NT2/D1 (cell line): ENCODE data around the gene TBC1D9B.

Experiments used
- SUZ12 ChIP-seq: IDR thresholded peaks from 2 replicates; pipeline ENCODE4 v1.6.1; 2011; ENCODE audit not compliant: insufficient read length, insufficient read depth; ENCODE audit errors: extremely low read depth
- ZNF274 ChIP-seq: IDR thresholded peaks from 2 replicates; pipeline ENCODE4 v1.6.1; 2011; ENCODE audit warnings: mild to moderate bottlenecking, low read depth, low read length

DNA sequence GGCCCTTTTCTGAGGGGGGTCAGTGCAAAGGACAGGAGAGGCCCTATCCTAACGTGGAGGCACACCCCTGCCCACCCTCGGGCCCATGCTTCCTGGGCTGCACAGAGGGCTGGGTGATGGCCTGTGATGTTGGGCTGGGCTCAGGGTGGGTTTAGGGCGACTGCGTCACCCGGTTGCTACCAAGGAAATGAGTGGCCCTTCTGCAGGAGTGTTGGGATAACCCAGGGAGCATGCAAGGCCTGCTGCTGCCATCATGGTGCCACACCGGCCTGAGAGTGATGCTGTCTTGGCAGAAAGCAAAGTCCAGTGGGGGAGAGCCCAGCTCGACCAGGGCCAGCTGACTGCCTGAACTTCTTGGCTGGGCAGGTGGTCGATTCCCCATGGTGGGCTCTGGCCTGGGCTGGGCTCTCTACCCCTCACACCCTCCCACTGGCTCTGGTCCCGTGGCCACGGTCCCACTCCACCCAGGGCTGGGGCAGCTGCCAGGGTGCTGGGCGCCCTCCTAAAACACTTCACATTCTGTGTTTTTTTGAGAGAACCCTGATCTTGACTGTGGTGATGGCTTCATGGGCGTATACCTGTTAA, 27.5 kb downstream of the TBC1D9B start:
- TF ChIP-seq ZNF274 (no peak), SUZ12 (no peak)
